Measurements from ENCODE around the gene CCDC182.
A peak's percentile ranks its signal among the peaks of the same experiment; 100 is the strongest.

CCDC182 gene

GRCh38 chr17:57752031-57752905, 7.2 kb upstream of the CCDC182 start:
- no peak overlapping the region for H3K4me3 ChIP-seq (ENCODE audit: control insufficient read depth, low read depth, low read length)
- DNase-seq (ENCODE audit: low read depth) = no peak
- TF ChIP-seq CTCF (IDR thresholded peaks at IDR 0.05; ENCODE audit: control insufficient read depth, insufficient read depth, low read depth, low read length, missing control alignments) = no peak

- H3K4me3 ChIP-seq (ENCODE audit: control insufficient read depth, low read depth, low read length) = no peak overlapping the region
- no peak for TF ChIP-seq CTCF (IDR thresholded peaks at IDR 0.05; ENCODE audit: control insufficient read depth, insufficient read depth, low read depth, low read length, missing control alignments)
- no peak for DNase-seq (ENCODE audit: low read depth)
These were observed 6.4 kb upstream of the CCDC182 start for GRCh38 chr17:57751348-57751971.

GRCh38 chr17:57750895-57751294, 5.8 kb upstream of the CCDC182 start:
- H3K4me3 ChIP-seq (ENCODE audit: control insufficient read depth, low read depth, low read length) = no peak overlapping the region
- TF ChIP-seq CTCF (IDR thresholded peaks at IDR 0.05; ENCODE audit: control insufficient read depth, insufficient read depth, low read depth, low read length, missing control alignments) = no peak
- DNase-seq (ENCODE audit: low read depth) = no peak

- DNase-seq (ENCODE audit: low read depth) = no peak
- TF ChIP-seq CTCF (IDR thresholded peaks at IDR 0.05; ENCODE audit: control insufficient read depth, insufficient read depth, low read depth, low read length, missing control alignments) = no peak
- H3K4me3 ChIP-seq (ENCODE audit: control insufficient read depth, low read depth, low read length) = no peak overlapping the region
These were observed 5.2 kb upstream of the CCDC182 start for GRCh38 chr17:57750109-57750871.

- DNase-seq (ENCODE audit: low read depth) = no peak
- no peak overlapping the region for H3K4me3 ChIP-seq (ENCODE audit: control insufficient read depth, low read depth, low read length)
- TF ChIP-seq CTCF (IDR thresholded peaks at IDR 0.05; ENCODE audit: control insufficient read depth, insufficient read depth, low read depth, low read length, missing control alignments) = no peak
These were observed 4.6 kb upstream of the CCDC182 start for GRCh38 chr17:57749701-57750100.

GRCh38 chr17:57747221-57748017, 2.3 kb upstream of the CCDC182 start:
- peak; percentile 44 for DNase-seq (ENCODE audit: low read depth)
- TF ChIP-seq CTCF (IDR thresholded peaks at IDR 0.05; ENCODE audit: control insufficient read depth, insufficient read depth, low read depth, low read length, missing control alignments) = peak; percentile 81

More at GRCh38 chr17:57747221-57748017, 2.3 kb upstream of the CCDC182 start:
- H3K4me3 ChIP-seq (ENCODE audit: control insufficient read depth, low read depth, low read length) = no peak overlapping the region
